Activated CD4-positive, alpha-beta T cell treated with anti-CD3 and anti-CD28 coated beads, Interleukin-2, amount 10 ng/mL, durations not matched to agents 24 days and 14 days (primary cell): ENCODE measurements around the gene PPP1R7. TPM values are rescaled to one million over a fixed set of nuclear protein-coding genes. Genes with fewer than 3 reads are reported as not detected.
A peak's percentile ranks its signal among the peaks of the same experiment; 100 is the strongest.

Experiments
- DNase-seq: peaks from one replicate; pipeline ENCODE4 v3.0.0; 2022
- H3K27ac Mint-ChIP-seq: one replicate; pipeline ENCODE4 v1.8.0; 2022; ENCODE audit warnings: mild to moderate bottlenecking, mixed read lengths
- H3K27me3 Mint-ChIP-seq: one replicate; pipeline ENCODE4 v1.8.0; 2022; ENCODE audit warnings: mixed read lengths
- H3K36me3 Mint-ChIP-seq: one replicate; pipeline ENCODE4 v1.8.0; 2022; ENCODE audit warnings: low read depth, mild to moderate bottlenecking, mixed read lengths
- H3K4me1 Mint-ChIP-seq: one replicate; pipeline ENCODE4 v1.8.0; 2021; ENCODE audit warnings: mixed read lengths
- H3K4me3 Mint-ChIP-seq: one replicate; pipeline ENCODE4 v1.8.0; 2022; ENCODE audit warnings: mild to moderate bottlenecking, moderate library complexity, mixed read lengths
- H3K9me3 Mint-ChIP-seq: one replicate; pipeline ENCODE4 v1.8.0; 2021; ENCODE audit warnings: mixed read lengths
- intact Hi-C: fragments of 100-400 bp; cut with micrococcal nuclease; formaldehyde crosslinking; loops from one replicate; pipeline ENCODE4 v1.15.1; 2023
- total RNA-seq: library from RNA; stranded (reverse); gene quantifications from 2 replicates; pipeline ENCODE4 v1.2.3, GENCODE V29; 2022

PPP1R7 gene
- total RNA-seq, 1 donor from 2014 or later, result 111 TPM

- H3K36me3 Mint-ChIP-seq, result peaks cover 38% of the 10 kb centered on the region
- no peaks in the 10 kb centered on the region for H3K27me3 Mint-ChIP-seq
- H3K27ac Mint-ChIP-seq, result peak overlapping the region; percentile 76
- peaks cover 40% of the 10 kb centered on the region for H3K4me1 Mint-ChIP-seq
- H3K4me3 Mint-ChIP-seq, result peak overlapping the region; percentile 7
- DNase-seq, result no peak
- intact Hi-C loops, result loop anchor here (5.0 kb wide), 1 partner anchor 204 kb away; the partner anchor contains the start of gene FARP2
- no peaks in the 10 kb centered on the region for H3K9me3 Mint-ChIP-seq
Measured at GRCh38 chr2:241153616-241154015, 3.3 kb downstream of the PPP1R7 start.

- Mint-ChIP-seq H3K4me1 (peaks cover 38% of the 10 kb centered on the region), H3K9me3 (no peaks in the 10 kb centered on the region), H3K27ac (peak overlapping the region; percentile 63), H3K4me3 (no peak overlapping the region), H3K36me3 (peaks cover 44% of the 10 kb centered on the region), H3K27me3 (no peaks in the 10 kb centered on the region)
- intact Hi-C loops, result loop anchor here (5.0 kb wide), 1 partner anchor 202 kb away; the partner anchor contains the start of gene FARP2
- no peak for DNase-seq
Measured at GRCh38 chr2:241154915-241155314, 4.6 kb downstream of the PPP1R7 start.

- intact Hi-C loops, result no loop called here
Measured at GRCh38 chr2:241155936-241156335, 5.7 kb downstream of the PPP1R7 start.

GRCh38 chr2:241156971-241157441 is 6.7 kb downstream of the PPP1R7 start:
- intact Hi-C loops, result no loop called here

More at GRCh38 chr2:241155936-241156335, 5.7 kb downstream of the PPP1R7 start:
- Mint-ChIP-seq H3K27me3 (no peaks in the 10 kb centered on the region), H3K9me3 (no peaks in the 10 kb centered on the region), H3K27ac (no peak overlapping the region), H3K4me3 (no peak overlapping the region), H3K4me1 (peaks cover 31% of the 10 kb centered on the region), H3K36me3 (peaks cover 47% of the 10 kb centered on the region)
- no peak for DNase-seq

GRCh38 chr2:241157841-241158545 is 7.7 kb downstream of the PPP1R7 start:
- intact Hi-C loops, result no loop called here
- Mint-ChIP-seq H3K4me1 (peaks cover 13% of the 10 kb centered on the region), H3K9me3 (no peaks in the 10 kb centered on the region), H3K27ac (no peak overlapping the region), H3K27me3 (no peaks in the 10 kb centered on the region), H3K36me3 (peaks cover 55% of the 10 kb centered on the region), H3K4me3 (no peak overlapping the region)
- DNase-seq, result no peak

More at GRCh38 chr2:241156971-241157441, 6.7 kb downstream of the PPP1R7 start:
- Mint-ChIP-seq H3K4me1 (peaks cover 20% of the 10 kb centered on the region), H3K4me3 (no peak overlapping the region), H3K36me3 (peaks cover 52% of the 10 kb centered on the region), H3K27me3 (no peaks in the 10 kb centered on the region), H3K9me3 (no peaks in the 10 kb centered on the region), H3K27ac (peak overlapping the region; percentile 18)
- DNase-seq, result no peak

- Mint-ChIP-seq H3K4me3 (no peak overlapping the region), H3K9me3 (no peaks in the 10 kb centered on the region), H3K36me3 (peaks cover 56% of the 10 kb centered on the region), H3K27me3 (no peaks in the 10 kb centered on the region), H3K4me1 (peaks cover 8% of the 10 kb centered on the region), H3K27ac (no peak overlapping the region)
- no peak for DNase-seq
- intact Hi-C loops, result no loop called here
Measured at GRCh38 chr2:241158546-241158900, 8.3 kb downstream of the PPP1R7 start.

- peaks cover 6% of the 10 kb centered on the region for H3K4me1 Mint-ChIP-seq
- no peak for DNase-seq
- no peak overlapping the region for H3K27ac Mint-ChIP-seq
- H3K9me3 Mint-ChIP-seq, result no peaks in the 10 kb centered on the region
- no peaks in the 10 kb centered on the region for H3K27me3 Mint-ChIP-seq
- peaks cover 58% of the 10 kb centered on the region for H3K36me3 Mint-ChIP-seq
- intact Hi-C loops, result no loop called here
- H3K4me3 Mint-ChIP-seq, result no peak overlapping the region
Measured at GRCh38 chr2:241159116-241159515, 8.8 kb downstream of the PPP1R7 start.

- Mint-ChIP-seq H3K4me1 (peaks cover 2% of the 10 kb centered on the region), H3K27ac (no peak overlapping the region), H3K27me3 (no peaks in the 10 kb centered on the region), H3K4me3 (no peak overlapping the region), H3K36me3 (peaks cover 56% of the 10 kb centered on the region), H3K9me3 (no peaks in the 10 kb centered on the region)
- no peak for DNase-seq
- intact Hi-C loops, result no loop called here
Measured at GRCh38 chr2:241160318-241160717, 10.1 kb downstream of the PPP1R7 start.

GRCh38 chr2:241161646-241162281 is 11.5 kb downstream of the PPP1R7 start:
- Mint-ChIP-seq H3K36me3 (peaks cover 56% of the 10 kb centered on the region), H3K27me3 (no peaks in the 10 kb centered on the region), H3K9me3 (no peaks in the 10 kb centered on the region), H3K4me1 (peaks cover 2% of the 10 kb centered on the region), H3K4me3 (no peak overlapping the region), H3K27ac (peak overlapping the region; percentile 15)
- intact Hi-C loops, result no loop called here
- DNase-seq, result no peak

GRCh38 chr2:241163601-241164118 is 13.4 kb downstream of the PPP1R7 start:
- H3K9me3 Mint-ChIP-seq, result no peaks in the 10 kb centered on the region
- intact Hi-C loops, result no loop called here
- H3K4me3 Mint-ChIP-seq, result no peak overlapping the region
- H3K4me1 Mint-ChIP-seq, result no peaks in the 10 kb centered on the region
- DNase-seq, result no peak
- peaks cover 51% of the 10 kb centered on the region for H3K36me3 Mint-ChIP-seq
- H3K27me3 Mint-ChIP-seq, result no peaks in the 10 kb centered on the region
- no peak overlapping the region for H3K27ac Mint-ChIP-seq

- intact Hi-C loops, result no loop called here
- Mint-ChIP-seq H3K27me3 (no peaks in the 10 kb centered on the region), H3K4me1 (no peaks in the 10 kb centered on the region), H3K36me3 (peaks cover 66% of the 10 kb centered on the region), H3K9me3 (peaks cover 11% of the 10 kb centered on the region), H3K4me3 (no peak overlapping the region), H3K27ac (no peak overlapping the region)
- DNase-seq, result no peak
Measured at GRCh38 chr2:241168366-241168765, 18.1 kb downstream of the PPP1R7 start.

- no peak for DNase-seq
- Mint-ChIP-seq H3K4me3 (no peak overlapping the region), H3K27ac (no peak overlapping the region), H3K4me1 (no peaks in the 10 kb centered on the region), H3K36me3 (peaks cover 65% of the 10 kb centered on the region), H3K27me3 (no peaks in the 10 kb centered on the region), H3K9me3 (peaks cover 11% of the 10 kb centered on the region)
- intact Hi-C loops, result no loop called here
Measured at GRCh38 chr2:241173557-241173956, 23.3 kb downstream of the PPP1R7 start.

- intact Hi-C loops, result no loop called here
- Mint-ChIP-seq H3K27ac (no peak overlapping the region), H3K9me3 (no peaks in the 10 kb centered on the region), H3K27me3 (no peaks in the 10 kb centered on the region), H3K36me3 (peaks cover 46% of the 10 kb centered on the region), H3K4me3 (no peak overlapping the region), H3K4me1 (peaks cover 10% of the 10 kb centered on the region)
- no peak for DNase-seq
Measured at GRCh38 chr2:241177526-241178334, 27.5 kb downstream of the PPP1R7 start.
